ENCODE results near the gene RAB6B.

GRCh38 chr3:133944641-133945380, 49.1 kb upstream of the RAB6B start:
- TF ChIP-seq CTCF (IDR thresholded peaks at IDR 0.05; ENCODE audit: poor library complexity, severe bottlenecking) (no peak), EZH2 (IDR thresholded peaks at IDR 0.05; ENCODE audit: borderline replicate concordance, insufficient read depth, low read length, poor library complexity, severe bottlenecking) (no peak), POLR2AphosphoS5 (IDR thresholded peaks at IDR 0.05) (no peak)
